ENCODE results near the gene PLEKHM2.

Gene PLEKHM2

GRCh38 chr1:15761366-15762128, 77.4 kb downstream of the PLEKHM2 start:
- no peak for DNase-seq

DNA sequence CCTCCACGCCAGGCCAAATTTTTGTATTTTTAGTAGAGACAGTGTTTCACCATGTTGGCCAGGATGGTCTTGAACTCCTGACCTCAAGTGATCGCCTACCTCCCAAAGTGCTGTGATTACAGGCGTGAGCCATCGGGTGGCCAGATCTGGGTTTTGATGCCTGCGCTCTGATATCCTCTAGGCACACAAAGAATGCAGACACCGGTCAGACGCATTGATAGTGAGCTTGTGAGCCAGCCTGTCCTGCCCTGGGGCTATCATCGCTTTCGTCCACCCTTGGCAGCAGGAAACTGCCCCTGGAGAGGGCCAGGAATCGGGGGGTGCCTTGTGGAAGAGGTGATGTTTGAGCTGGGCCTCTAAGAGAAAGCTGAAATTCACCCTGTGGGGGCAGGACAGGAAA, 78.4 kb downstream of the PLEKHM2 start:
- no peak for DNase-seq

GRCh38 chr1:15764269-15764764, 80.2 kb downstream of the PLEKHM2 start:
- no peak for DNase-seq

DNA sequence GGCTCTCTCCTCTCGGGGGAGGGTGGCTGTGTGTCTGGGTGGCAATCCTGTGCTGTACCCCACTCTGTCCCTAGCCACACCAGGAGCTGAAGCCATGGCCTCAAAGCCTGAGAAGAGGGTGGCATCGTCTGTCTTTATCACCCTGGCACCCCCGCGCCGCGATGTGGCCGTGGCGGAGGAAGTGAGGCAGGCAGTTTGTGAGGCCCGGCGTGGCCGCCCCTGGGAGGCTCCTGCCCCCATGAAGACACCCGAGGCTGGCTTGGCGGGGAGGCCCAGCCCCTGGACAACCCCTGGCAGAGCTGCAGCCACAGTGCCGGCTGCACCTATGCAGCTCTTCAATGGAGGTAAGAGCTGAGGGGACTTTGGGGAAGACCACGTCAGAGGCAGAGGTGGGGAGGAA, 80.8 kb downstream of the PLEKHM2 start:
- DNase-seq = no peak

DNA sequence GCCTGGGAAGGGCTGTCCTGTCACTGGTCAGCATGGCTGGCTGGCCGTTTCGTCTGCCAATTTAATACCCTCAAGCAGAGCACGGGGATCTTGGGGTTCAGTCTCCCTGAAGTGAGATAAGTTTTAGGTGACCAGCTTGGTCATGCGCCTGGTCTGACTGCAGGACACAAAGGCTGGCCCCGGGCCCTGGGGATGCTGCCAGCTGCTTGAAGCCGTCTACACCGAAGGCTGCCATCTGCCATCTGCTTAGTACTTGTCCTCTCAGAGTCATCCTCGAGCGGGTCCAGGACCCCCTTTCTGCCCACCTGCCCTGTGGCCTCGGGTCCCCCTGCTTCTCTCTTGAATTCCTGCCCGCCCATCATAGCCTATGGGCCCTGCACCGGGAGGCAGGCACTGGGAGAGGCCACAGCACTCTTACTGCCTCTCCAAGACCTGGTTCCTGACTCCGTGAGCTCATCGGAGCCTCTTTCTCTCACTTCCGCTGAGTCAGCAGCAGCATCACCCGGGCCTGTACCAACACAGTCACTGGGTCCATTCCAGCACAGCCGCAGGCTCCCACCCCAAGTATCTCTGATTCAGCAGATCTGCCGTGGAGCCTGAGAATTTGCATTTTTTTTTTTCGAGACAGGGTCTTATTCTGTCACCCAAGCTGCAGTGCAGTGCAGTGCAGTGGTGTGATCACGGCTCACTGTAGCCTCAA, 81.5 kb downstream of the PLEKHM2 start:
- DNase-seq = no peak

GRCh38 chr1:15767941-15768340, 83.8 kb downstream of the PLEKHM2 start:
- DNase-seq = no peak

DNA sequence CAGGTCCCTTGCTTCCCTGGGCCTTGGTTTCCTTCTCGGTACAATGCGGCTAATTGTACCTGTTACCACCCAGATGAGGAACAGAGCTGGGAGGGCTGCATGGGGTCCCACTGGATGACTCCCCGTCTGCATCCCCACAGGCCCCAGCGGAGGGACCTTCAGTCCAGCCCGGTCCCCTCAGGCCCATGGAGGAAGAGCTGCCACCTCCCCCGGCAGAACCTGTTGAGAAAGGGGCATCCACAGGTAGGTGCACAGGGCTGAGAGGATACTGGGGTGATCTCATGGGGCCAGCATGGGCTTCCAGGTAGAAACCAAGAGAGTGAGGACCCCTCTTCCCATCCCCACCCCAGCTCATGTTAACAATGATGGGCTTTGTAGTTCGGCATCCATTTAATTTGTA, 84.3 kb downstream of the PLEKHM2 start:
- no peak for DNase-seq

DNA sequence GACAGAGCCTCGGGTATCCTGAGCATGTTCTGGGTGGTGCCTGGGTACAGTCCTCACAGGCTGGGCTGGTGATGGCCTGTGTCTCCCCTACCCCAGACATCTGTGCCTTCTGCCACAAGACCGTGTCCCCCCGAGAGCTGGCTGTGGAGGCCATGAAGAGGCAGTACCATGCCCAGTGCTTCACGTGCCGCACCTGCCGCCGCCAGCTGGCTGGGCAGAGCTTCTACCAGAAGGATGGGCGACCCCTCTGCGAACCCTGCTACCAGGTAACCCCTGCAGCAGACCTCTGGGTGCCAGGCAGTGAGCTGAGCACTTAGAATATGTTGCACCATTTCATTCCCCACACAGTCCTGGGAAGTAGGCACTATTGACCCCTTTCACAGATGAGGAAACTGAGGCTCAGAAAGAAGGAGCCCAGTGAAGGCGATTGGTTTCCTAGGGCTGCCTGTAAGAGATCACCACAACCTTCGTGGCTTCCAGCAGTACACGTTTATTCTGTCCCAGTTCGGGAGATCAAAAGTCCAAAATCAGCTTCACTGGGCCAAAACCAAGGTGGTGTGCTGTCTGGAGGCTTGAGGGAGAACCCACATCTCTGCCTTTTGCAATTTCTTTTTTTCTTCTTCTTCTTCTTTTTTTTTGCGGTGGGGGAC, 86.3 kb downstream of the PLEKHM2 start:
- no peak for DNase-seq

DNA sequence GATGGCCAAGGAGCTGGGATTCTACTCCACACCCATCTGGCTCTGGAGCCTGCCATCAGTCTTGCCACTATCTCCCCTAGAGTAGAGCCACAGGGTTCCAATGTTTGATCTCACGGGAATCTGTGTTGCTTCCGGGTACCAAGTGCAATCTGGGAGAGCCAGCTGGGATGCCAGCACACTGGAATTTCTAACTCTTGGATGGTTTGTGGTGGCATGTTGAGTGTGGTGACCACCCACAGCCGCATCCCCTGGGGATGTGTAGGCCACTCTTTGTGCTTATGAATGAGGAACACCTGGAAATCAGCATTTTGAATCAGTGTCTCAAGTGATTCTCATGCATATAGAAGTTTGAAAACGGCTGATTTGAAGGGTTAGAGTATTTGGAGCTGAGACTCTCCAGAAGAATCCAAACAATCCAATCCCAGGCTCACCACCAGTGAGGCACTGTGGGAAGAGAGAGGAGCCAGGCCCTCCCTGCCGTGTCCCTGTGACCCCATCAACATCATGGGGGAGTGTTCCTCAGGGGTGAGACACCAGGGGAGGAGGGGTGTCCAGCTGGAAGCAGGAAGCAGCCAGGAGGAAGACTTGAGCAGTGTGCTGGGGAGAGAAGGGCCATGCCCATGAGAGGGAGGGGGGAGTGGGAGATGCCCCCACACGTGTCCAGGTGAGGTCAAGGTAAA, 87.9 kb downstream of the PLEKHM2 start:
- no peak for DNase-seq

DNA sequence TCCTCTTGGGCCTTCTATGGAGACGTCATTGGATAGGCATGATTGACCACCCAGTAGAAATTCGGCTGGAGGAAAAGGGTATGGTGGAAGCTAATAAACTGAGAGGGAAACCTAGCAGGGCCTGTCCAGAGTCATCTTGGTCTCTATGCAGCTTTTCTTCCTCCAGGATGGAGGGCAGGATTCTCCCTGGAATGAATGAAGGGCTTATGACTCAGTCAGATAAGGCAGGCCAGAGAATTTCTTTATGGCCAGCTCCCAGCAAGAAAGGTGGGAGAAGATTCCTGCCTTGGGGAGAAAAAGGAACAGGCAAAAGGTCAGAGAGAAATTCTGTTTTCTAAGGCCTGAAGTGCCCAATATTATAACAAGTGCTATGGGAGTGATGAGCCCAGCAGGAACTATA, 91.6 kb downstream of the PLEKHM2 start:
- DNase-seq = no peak

DNA sequence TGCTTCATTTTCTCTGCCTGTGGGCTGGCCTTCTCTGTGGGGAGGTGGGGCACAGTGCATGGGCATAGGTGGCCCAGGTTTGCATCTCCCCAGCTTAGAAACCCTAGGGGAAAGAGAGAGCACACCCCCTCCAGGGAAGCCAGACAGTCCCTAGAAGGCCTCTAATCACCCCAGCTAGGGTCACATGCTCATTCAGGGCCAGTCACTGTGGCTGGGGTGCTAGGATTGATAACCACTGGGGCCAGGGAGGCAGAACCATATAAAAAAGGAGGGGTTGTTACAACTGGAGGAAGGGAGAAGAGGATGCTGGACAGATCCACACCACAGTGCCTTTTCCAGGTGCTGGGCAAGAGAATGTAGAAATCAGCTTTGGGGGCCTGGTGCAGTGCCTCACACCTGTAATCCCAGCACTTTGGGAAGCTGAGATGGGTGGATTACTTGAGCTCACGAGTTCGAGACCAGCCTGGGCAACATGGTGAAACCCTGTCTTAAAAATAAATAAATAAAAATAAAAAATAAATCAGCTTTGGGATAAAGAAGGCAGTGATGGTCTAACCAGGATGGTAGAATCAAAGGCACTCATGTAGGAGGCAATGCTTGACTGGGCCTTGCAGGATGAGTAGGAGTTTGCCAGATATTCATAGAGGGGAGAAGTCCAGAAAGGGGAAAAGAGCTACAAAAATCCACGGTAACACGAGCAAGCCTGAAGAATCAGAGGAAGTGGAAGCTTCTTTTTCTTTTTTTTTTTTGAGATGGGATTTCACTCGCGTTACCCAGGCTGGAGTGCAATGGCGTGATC, 94.0 kb downstream of the PLEKHM2 start:
- DNase-seq = no peak
